ENCODE measurements around the gene GRIK1.

Gene GRIK1

DNA sequence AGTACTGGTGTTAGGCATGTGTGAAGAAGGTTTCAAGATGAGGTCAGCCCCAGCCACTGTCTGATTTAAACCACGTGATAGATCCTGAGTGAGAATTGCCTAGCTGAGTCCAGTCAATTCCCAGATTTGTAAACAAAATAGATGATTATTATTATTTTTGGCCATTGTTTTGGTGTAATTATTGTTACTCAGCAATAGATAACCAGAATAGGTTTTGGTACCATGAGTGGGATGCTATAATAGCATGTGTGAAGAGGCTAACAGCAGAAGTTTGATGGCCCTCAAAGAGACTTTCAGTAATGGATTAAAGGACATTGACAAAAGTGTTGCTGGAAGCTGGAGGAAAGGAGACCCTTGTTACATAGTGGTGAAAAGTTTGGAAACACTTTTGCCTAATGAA, 426.3 kb downstream of the GRIK1 start:
- Histone ChIP-seq H2AK5ac (ENCODE audit: low read length, severe bottlenecking) (no peak overlapping the region), H2BK5ac (ENCODE audit: low read depth, low read length, poor library complexity, severe bottlenecking) (no peak overlapping the region), H3K4me1 (ENCODE audit: control insufficient read depth, insufficient read depth, low read depth, low read length) (no peaks in the 10 kb centered on the region), H3K18ac (ENCODE audit: low read depth in 1 of 2, low read length in 2 of 2) (no peak overlapping the region), H3K14ac (ENCODE audit: low read length in 2 of 2) (no peak overlapping the region), H3K4ac (ENCODE audit: low read depth in 1 of 2, low read length in 2 of 2) (no peak overlapping the region), H3K9me3 (ENCODE audit: control insufficient read depth, low read length) (peaks cover 28% of the 10 kb centered on the region), H3K27ac (ENCODE audit: low read length, poor library complexity, severe bottlenecking) (no peak overlapping the region), H3K9ac (ENCODE audit: low read length) (no peak overlapping the region), H2BK12ac (ENCODE audit: low read length in 2 of 2) (no peak overlapping the region), H3K4me2 (ENCODE audit: low read length, poor library complexity, severe bottlenecking) (no peak overlapping the region), H3K27me3 (ENCODE audit: control insufficient read depth in 1 of 2, insufficient read depth in 1 of 2, low read length in 2 of 2) (no peaks in the 10 kb centered on the region), H3K23ac (ENCODE audit: low read length in 2 of 2) (no peak overlapping the region), H4K8ac (ENCODE audit: low read length) (no peak overlapping the region), H3K79me1 (replicated peaks; ENCODE audit: low read length, poor library complexity, severe bottlenecking) (no peaks in the 10 kb centered on the region), H2BK15ac (ENCODE audit: low read depth, poor library complexity, severe bottlenecking) (no peak overlapping the region), H4K91ac (ENCODE audit: low read length) (no peak overlapping the region), H2AFZ (ENCODE audit: low read depth, low read length) (no peak overlapping the region), H3K4me3 (ENCODE audit: insufficient read depth in 1 of 2, low read depth in 1 of 2, low read length in 2 of 2) (no peak overlapping the region), H3K36me3 (ENCODE audit: control insufficient read depth in 1 of 2, insufficient read depth in 2 of 2, low read depth in 1 of 2, low read length in 2 of 2) (no peaks in the 10 kb centered on the region), H2BK120ac (ENCODE audit: low read depth, low read length) (no peak overlapping the region)
- WGBS: 90% methylated on average over 1 of the region's 1 CpG
- DNase-seq: no peak

DNA sequence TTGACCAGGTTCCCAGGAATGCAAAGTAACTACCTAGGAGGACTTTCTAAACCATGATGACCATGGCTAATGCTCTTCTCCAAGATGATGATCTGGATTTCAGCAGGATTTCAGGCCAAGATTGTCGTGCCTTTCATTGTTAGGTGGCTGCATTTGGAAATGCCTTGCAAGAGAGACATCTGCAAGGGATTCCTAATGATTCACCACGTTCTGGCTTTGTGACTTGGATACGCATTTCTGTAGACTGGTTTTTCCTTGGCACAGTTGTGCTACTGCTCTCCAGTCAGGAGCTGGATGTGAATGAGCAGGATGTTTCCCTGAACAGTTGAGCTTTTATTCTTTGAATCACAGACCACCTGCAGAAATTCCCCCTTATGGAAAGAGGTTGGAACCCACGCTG, 428.7 kb downstream of the GRIK1 start:
- Histone ChIP-seq H3K4me1 (ENCODE audit: control insufficient read depth, insufficient read depth, low read depth, low read length) (no peaks in the 10 kb centered on the region), H3K14ac (ENCODE audit: low read length in 2 of 2) (no peak overlapping the region), H3K9ac (ENCODE audit: low read length) (no peak overlapping the region), H2BK12ac (ENCODE audit: low read length in 2 of 2) (no peak overlapping the region), H2BK15ac (ENCODE audit: low read depth, poor library complexity, severe bottlenecking) (no peak overlapping the region), H2AK5ac (ENCODE audit: low read length, severe bottlenecking) (no peak overlapping the region), H3K27ac (ENCODE audit: low read length, poor library complexity, severe bottlenecking) (no peak overlapping the region), H3K4ac (ENCODE audit: low read depth in 1 of 2, low read length in 2 of 2) (no peak overlapping the region), H2BK120ac (ENCODE audit: low read depth, low read length) (no peak overlapping the region), H3K36me3 (ENCODE audit: control insufficient read depth in 1 of 2, insufficient read depth in 2 of 2, low read depth in 1 of 2, low read length in 2 of 2) (no peaks in the 10 kb centered on the region), H2BK5ac (ENCODE audit: low read depth, low read length, poor library complexity, severe bottlenecking) (no peak overlapping the region), H3K4me3 (ENCODE audit: insufficient read depth in 1 of 2, low read depth in 1 of 2, low read length in 2 of 2) (no peak overlapping the region), H4K8ac (ENCODE audit: low read length) (no peak overlapping the region), H3K4me2 (ENCODE audit: low read length, poor library complexity, severe bottlenecking) (no peak overlapping the region), H4K91ac (ENCODE audit: low read length) (no peak overlapping the region), H3K18ac (ENCODE audit: low read depth in 1 of 2, low read length in 2 of 2) (no peak overlapping the region), H3K27me3 (ENCODE audit: control insufficient read depth in 1 of 2, insufficient read depth in 1 of 2, low read length in 2 of 2) (no peaks in the 10 kb centered on the region), H3K9me3 (ENCODE audit: control insufficient read depth, low read length) (peaks cover 28% of the 10 kb centered on the region), H3K23ac (ENCODE audit: low read length in 2 of 2) (no peak overlapping the region), H2AFZ (ENCODE audit: low read depth, low read length) (no peak overlapping the region), H3K79me1 (replicated peaks; ENCODE audit: low read length, poor library complexity, severe bottlenecking) (no peaks in the 10 kb centered on the region)
- 70% methylated on average over 4 of the region's 4 CpGs for WGBS
- DNase-seq: no peak

DNA sequence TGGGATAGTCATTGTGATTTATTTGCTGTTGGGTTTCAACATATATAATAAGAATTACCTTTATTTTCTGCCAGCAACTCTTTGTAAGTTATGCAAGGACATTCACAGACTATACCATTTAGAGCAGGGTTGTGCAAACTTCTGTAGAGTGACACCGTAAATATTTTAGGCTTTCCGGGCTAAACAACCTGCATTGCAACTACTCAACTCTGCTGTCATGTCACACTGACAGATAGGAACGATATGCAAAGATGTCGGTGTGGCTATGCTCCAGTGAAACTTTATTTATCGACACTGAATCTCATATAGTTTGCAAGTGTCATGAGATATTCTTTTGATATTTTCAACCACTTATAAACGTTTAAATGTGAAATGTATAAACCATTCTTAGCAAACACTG, 430.7 kb downstream of the GRIK1 start:
- no peak overlapping the region for H3K23ac ChIP-seq (ENCODE audit: low read length in 2 of 2)
- H2BK5ac ChIP-seq (ENCODE audit: low read depth, low read length, poor library complexity, severe bottlenecking): no peak overlapping the region
- H3K4me2 ChIP-seq (ENCODE audit: low read length, poor library complexity, severe bottlenecking): no peak overlapping the region
- no peak overlapping the region for H4K8ac ChIP-seq (ENCODE audit: low read length)
- peaks cover 3% of the 10 kb centered on the region for H3K4me1 ChIP-seq (ENCODE audit: control insufficient read depth, insufficient read depth, low read depth, low read length)
- no peak overlapping the region for H2AK5ac ChIP-seq (ENCODE audit: low read length, severe bottlenecking)
- H4K91ac ChIP-seq (ENCODE audit: low read length): no peak overlapping the region
- no peak overlapping the region for H3K4me3 ChIP-seq (ENCODE audit: insufficient read depth in 1 of 2, low read depth in 1 of 2, low read length in 2 of 2)
- H3K27ac ChIP-seq (ENCODE audit: low read length, poor library complexity, severe bottlenecking): no peak overlapping the region
- 88% methylated on average over 4 of the region's 6 CpGs for WGBS
- H3K14ac ChIP-seq (ENCODE audit: low read length in 2 of 2): no peak overlapping the region
- no peak overlapping the region for H2BK12ac ChIP-seq (ENCODE audit: low read length in 2 of 2)
- H3K18ac ChIP-seq (ENCODE audit: low read depth in 1 of 2, low read length in 2 of 2): no peak overlapping the region
- H2AFZ ChIP-seq (ENCODE audit: low read depth, low read length): no peak overlapping the region
- no peak overlapping the region for H2BK15ac ChIP-seq (ENCODE audit: low read depth, poor library complexity, severe bottlenecking)
- no peak overlapping the region for H2BK120ac ChIP-seq (ENCODE audit: low read depth, low read length)
- no peak overlapping the region for H3K9ac ChIP-seq (ENCODE audit: low read length)
- H3K9me3 ChIP-seq (ENCODE audit: control insufficient read depth, low read length): peaks cover 12% of the 10 kb centered on the region
- no peaks in the 10 kb centered on the region for H3K79me1 ChIP-seq (replicated peaks; ENCODE audit: low read length, poor library complexity, severe bottlenecking)
- H3K27me3 ChIP-seq (ENCODE audit: control insufficient read depth in 1 of 2, insufficient read depth in 1 of 2, low read length in 2 of 2): no peaks in the 10 kb centered on the region
- DNase-seq: no peak
- H3K36me3 ChIP-seq (ENCODE audit: control insufficient read depth in 1 of 2, insufficient read depth in 2 of 2, low read depth in 1 of 2, low read length in 2 of 2): no peaks in the 10 kb centered on the region
- no peak overlapping the region for H3K4ac ChIP-seq (ENCODE audit: low read depth in 1 of 2, low read length in 2 of 2)

DNA sequence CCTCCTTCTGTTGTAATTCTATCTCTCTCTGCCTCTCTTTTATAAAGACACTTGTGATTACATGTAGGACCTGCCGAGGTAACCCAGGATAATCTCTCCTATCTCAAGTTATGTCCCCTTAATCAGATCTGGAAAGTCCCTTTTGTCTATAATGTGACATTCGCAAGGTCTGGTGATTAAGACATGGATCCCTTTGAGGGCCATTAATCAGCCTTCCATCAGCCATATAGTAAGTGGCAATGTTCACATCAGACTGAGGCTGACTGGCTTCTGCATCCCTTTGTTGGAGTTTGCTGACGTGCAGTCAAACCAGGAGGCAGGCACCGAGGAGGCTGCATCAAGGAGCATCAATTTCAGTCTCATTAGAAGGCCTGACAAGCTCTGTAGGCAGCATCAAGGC, 431.5 kb downstream of the GRIK1 start:
- no peak overlapping the region for H2BK12ac ChIP-seq (ENCODE audit: low read length in 2 of 2)
- no peaks in the 10 kb centered on the region for H3K36me3 ChIP-seq (ENCODE audit: control insufficient read depth in 1 of 2, insufficient read depth in 2 of 2, low read depth in 1 of 2, low read length in 2 of 2)
- no peak overlapping the region for H3K4ac ChIP-seq (ENCODE audit: low read depth in 1 of 2, low read length in 2 of 2)
- no peak overlapping the region for H3K4me3 ChIP-seq (ENCODE audit: insufficient read depth in 1 of 2, low read depth in 1 of 2, low read length in 2 of 2)
- H3K9me3 ChIP-seq (ENCODE audit: control insufficient read depth, low read length): peaks cover 4% of the 10 kb centered on the region
- no peaks in the 10 kb centered on the region for H3K27me3 ChIP-seq (ENCODE audit: control insufficient read depth in 1 of 2, insufficient read depth in 1 of 2, low read length in 2 of 2)
- no peak overlapping the region for H3K27ac ChIP-seq (ENCODE audit: low read length, poor library complexity, severe bottlenecking)
- H3K9ac ChIP-seq (ENCODE audit: low read length): no peak overlapping the region
- no peak overlapping the region for H2BK15ac ChIP-seq (ENCODE audit: low read depth, poor library complexity, severe bottlenecking)
- no peak overlapping the region for H2AK5ac ChIP-seq (ENCODE audit: low read length, severe bottlenecking)
- no peak for DNase-seq
- H3K4me1 ChIP-seq (ENCODE audit: control insufficient read depth, insufficient read depth, low read depth, low read length): peaks cover 3% of the 10 kb centered on the region
- no peak overlapping the region for H3K23ac ChIP-seq (ENCODE audit: low read length in 2 of 2)
- H3K4me2 ChIP-seq (ENCODE audit: low read length, poor library complexity, severe bottlenecking): no peak overlapping the region
- no peak overlapping the region for H3K18ac ChIP-seq (ENCODE audit: low read depth in 1 of 2, low read length in 2 of 2)
- H4K91ac ChIP-seq (ENCODE audit: low read length): no peak overlapping the region
- H4K8ac ChIP-seq (ENCODE audit: low read length): no peak overlapping the region
- H2BK5ac ChIP-seq (ENCODE audit: low read depth, low read length, poor library complexity, severe bottlenecking): no peak overlapping the region
- no peaks in the 10 kb centered on the region for H3K79me1 ChIP-seq (replicated peaks; ENCODE audit: low read length, poor library complexity, severe bottlenecking)
- no peak overlapping the region for H3K14ac ChIP-seq (ENCODE audit: low read length in 2 of 2)
- 91% methylated on average over 4 of the region's 4 CpGs for WGBS
- H2AFZ ChIP-seq (ENCODE audit: low read depth, low read length): no peak overlapping the region
- H2BK120ac ChIP-seq (ENCODE audit: low read depth, low read length): no peak overlapping the region

Data from mesenchymal stem cell (in vitro differentiated cells and primary cell).